ENCODE measurements around the gene ATP8B2. TPM values are rescaled to one million over a fixed set of nuclear protein-coding genes. Genes with fewer than 3 reads are reported as not detected.
"Not testable (repeated sequence)": the region's sequence is repeated elsewhere in the genome, so short reads cannot be mapped to it uniquely, and the experiment has no call there.

ATP8B2 gene
- total RNA-seq, 1 donor from 2014 or later = 44.2 TPM

DNA sequence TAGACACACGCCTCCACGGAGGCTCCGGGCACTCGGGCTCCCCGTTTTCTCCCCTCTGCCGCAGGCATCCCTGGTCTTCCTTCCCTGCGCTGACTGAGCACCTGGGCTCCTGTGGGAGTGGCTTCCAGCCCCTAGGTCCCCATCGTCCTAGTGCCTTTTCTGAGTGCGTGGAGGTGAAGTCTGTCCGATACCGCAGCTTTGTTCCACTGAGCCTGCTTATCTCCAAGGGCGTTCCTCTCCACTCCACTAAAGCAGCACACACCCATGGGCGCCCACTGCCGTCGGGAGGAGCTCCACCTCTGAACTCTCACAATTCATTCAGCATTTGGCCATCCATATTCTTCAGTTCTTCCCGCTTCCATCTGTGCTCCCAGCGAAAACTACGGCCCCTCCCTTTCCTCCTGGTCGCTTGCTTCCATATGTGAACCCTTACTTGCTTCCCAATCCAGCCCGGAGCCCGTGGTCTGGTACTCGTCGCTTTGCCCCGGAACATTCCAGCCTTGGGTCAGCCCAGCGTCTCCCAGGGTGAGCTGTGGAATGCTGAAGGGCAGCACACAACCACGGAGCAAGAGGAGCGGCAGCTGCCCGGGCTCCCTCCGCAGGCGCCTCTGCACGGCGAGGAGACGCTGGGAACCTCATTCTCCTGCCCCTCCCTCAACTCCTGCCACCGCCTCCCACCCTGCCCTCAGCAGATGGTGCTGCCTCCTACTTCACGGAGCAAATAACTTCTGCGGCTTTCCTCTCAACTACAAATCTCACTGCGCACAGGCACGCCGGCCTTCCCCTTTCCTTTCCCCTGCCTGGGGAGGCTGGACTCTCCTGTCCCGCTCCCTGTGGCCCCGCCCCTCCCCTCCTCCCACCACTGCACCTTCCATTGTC is 27.5 kb downstream of the ATP8B2 start:
- TF ChIP-seq, protein P1, sequence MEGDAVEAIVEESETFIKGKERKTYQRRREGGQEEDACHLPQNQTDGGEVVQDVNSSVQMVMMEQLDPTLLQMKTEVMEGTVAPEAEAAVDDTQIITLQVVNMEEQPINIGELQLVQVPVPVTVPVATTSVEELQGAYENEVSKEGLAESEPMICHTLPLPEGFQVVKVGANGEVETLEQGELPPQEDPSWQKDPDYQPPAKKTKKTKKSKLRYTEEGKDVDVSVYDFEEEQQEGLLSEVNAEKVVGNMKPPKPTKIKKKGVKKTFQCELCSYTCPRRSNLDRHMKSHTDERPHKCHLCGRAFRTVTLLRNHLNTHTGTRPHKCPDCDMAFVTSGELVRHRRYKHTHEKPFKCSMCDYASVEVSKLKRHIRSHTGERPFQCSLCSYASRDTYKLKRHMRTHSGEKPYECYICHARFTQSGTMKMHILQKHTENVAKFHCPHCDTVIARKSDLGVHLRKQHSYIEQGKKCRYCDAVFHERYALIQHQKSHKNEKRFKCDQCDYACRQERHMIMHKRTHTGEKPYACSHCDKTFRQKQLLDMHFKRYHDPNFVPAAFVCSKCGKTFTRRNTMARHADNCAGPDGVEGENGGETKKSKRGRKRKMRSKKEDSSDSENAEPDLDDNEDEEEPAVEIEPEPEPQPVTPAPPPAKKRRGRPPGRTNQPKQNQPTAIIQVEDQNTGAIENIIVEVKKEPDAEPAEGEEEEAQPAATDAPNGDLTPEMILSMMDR (conservative IDR thresholded peaks at IDR 0.05) = no peak
- peak; percentile 55 for DNase-seq (ENCODE audit: low read depth, low spot score)
- no peaks in the 10 kb centered on the region for H3K9me3 Mint-ChIP-seq
- peak overlapping the region; percentile 70 for H3K27ac Mint-ChIP-seq (ENCODE audit: unreplicated experiment)
- peaks cover 5% of the 10 kb centered on the region for H3K36me3 Mint-ChIP-seq (ENCODE audit: low read depth)
- peaks cover 14% of the 10 kb centered on the region for H3K27me3 Mint-ChIP-seq (ENCODE audit: low read depth)
- H3K4me3 Mint-ChIP-seq = peak overlapping the region; percentile 83
- H3K4me1 Mint-ChIP-seq = peaks cover 24% of the 10 kb centered on the region

DNA sequence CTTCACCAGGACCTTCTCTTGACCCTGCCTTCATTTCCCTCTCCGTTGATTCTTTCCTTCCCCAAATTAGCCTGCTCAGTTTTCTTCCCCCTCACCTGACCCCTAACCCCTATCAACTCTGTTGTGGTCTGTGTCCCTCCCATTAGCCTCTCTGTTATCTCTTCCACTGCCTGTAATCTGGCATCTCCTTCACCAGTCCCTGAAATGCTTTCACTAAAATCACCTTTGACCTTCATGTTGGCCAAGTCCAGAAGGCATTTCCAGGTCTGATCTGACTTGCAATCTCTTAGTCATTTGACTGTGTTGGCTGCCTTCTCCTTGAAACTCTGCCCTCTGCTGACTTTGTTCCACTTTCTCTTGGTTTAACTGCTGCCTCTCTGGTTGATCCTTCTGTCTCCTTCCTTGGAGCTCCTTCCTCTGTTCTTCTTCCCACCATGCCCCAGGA is 28.2 kb downstream of the ATP8B2 start:
- Mint-ChIP-seq H3K9me3 (no peaks in the 10 kb centered on the region), H3K27ac (ENCODE audit: unreplicated experiment) (no peak overlapping the region), H3K4me1 (peaks cover 24% of the 10 kb centered on the region), H3K36me3 (ENCODE audit: low read depth) (peaks cover 3% of the 10 kb centered on the region), H3K27me3 (ENCODE audit: low read depth) (peaks cover 14% of the 10 kb centered on the region), H3K4me3 (peak overlapping the region; percentile 83)
- DNase-seq (ENCODE audit: low read depth, low spot score) = no peak
- TF ChIP-seq, protein P1 (conservative IDR thresholded peaks at IDR 0.05) = no peak

DNA sequence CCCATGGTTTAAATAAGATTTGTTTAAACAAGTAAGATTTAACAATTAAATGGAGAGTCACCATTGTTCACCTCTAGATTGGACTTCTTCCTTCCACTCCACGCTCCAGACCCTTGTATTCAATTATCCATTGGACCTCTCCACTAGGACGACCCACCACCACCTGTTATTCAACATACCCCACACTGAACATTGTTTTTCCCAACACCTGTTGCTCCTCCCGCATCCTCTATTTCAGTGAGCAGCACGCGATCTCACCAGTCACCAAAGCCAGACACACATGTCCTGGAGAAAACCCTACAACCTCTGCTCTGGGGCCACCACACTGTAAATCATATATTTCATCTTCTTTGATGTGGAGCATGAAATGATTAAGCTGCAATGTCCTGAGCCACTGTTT is 28.6 kb downstream of the ATP8B2 start:
- Mint-ChIP-seq H3K36me3 (ENCODE audit: low read depth) (peaks cover 3% of the 10 kb centered on the region), H3K9me3 (no peaks in the 10 kb centered on the region), H3K27ac (ENCODE audit: unreplicated experiment) (no peak overlapping the region), H3K4me3 (peak overlapping the region; percentile 3), H3K27me3 (ENCODE audit: low read depth) (peaks cover 14% of the 10 kb centered on the region), H3K4me1 (peaks cover 24% of the 10 kb centered on the region)
- no peak for DNase-seq (ENCODE audit: low read depth, low spot score)
- TF ChIP-seq, protein P1 (conservative IDR thresholded peaks at IDR 0.05) = no peak

DNA sequence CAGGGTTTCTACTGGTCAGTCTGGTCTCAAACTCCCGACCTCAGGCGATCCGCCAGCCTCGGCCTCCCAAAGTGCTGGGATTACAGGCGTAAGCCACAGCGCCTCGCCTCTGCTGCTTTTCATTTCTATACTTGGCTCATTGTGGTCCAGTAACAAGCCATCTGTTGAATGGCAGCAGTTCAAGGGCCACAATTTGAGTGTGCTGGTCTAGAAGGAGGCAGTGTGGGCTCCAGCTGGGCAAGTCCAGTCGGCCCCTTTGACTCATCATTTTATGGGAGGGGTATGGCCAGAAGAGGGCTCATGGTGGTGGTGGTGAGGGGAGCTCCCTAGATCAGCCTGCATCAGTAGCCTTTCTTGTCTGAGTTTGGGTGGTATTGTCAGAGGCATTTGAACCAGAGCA is 33.2 kb downstream of the ATP8B2 start:
- TF ChIP-seq, protein P1 (conservative IDR thresholded peaks at IDR 0.05) = no peak
- H3K27me3 Mint-ChIP-seq (ENCODE audit: low read depth) = peaks cover 5% of the 10 kb centered on the region
- peaks cover 11% of the 10 kb centered on the region for H3K4me1 Mint-ChIP-seq
- no peak for DNase-seq (ENCODE audit: low read depth, low spot score)
- H3K27ac Mint-ChIP-seq (ENCODE audit: unreplicated experiment) = no peak overlapping the region
- no peaks in the 10 kb centered on the region for H3K9me3 Mint-ChIP-seq
- no peak overlapping the region for H3K4me3 Mint-ChIP-seq
- no peaks in the 10 kb centered on the region for H3K36me3 Mint-ChIP-seq (ENCODE audit: low read depth)

DNA sequence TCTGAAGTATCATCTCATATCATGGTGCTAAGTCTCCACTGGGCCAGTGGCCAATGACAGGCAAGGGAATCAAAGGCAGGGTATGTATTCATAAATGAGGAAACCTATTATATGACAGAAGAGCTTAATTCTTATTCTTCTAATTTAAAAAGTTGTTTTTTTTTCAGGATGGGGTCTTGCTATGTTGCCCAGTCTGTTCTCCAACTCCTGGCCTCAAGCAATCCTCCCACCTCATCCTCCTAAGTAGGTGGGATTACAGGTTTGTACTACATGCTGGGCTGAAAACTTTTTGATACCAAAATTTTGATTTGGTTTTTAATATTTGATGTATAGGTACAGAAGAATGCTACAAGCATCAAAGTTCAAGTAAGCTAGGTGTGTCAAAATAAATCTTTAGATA is 35.0 kb downstream of the ATP8B2 start:
- H3K27ac Mint-ChIP-seq (ENCODE audit: unreplicated experiment) = no peak overlapping the region
- no peak for DNase-seq (ENCODE audit: low read depth, low spot score)
- H3K9me3 Mint-ChIP-seq = no peaks in the 10 kb centered on the region
- no peaks in the 10 kb centered on the region for H3K27me3 Mint-ChIP-seq (ENCODE audit: low read depth)
- no peaks in the 10 kb centered on the region for H3K36me3 Mint-ChIP-seq (ENCODE audit: low read depth)
- no peak overlapping the region for H3K4me3 Mint-ChIP-seq
- TF ChIP-seq, protein P1 (conservative IDR thresholded peaks at IDR 0.05) = no peak
- no peaks in the 10 kb centered on the region for H3K4me1 Mint-ChIP-seq

DNA sequence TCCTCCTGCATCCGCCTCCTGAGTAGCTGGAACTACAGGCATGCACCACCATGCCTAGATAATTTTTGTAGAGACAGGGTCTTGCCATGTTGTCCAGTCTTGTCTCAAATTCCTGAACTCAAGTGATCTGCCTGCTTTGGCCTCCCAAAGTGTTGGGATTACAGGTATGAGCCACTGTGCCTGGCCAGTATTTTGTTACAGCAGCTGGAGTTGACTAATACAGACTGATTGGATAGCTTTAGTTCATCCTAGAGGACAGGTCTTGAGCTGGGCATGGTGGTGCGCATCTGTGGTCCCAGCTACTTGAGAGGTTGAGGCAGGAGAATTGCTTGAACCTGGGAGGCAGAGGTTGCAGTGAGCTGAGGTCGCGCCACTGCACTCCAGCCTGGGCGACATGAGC is 35.6 kb downstream of the ATP8B2 start:
- H3K4me1 Mint-ChIP-seq; H3K27me3 Mint-ChIP-seq (ENCODE audit: low read depth); H3K36me3 Mint-ChIP-seq (ENCODE audit: low read depth); H3K9me3 Mint-ChIP-seq; H3K4me3 Mint-ChIP-seq; H3K27ac Mint-ChIP-seq (ENCODE audit: unreplicated experiment); DNase-seq (ENCODE audit: low read depth, low spot score): not testable (repeated sequence)

Data from neural crest cell (in vitro differentiated cells).